Choroid plexus epithelial cell (primary cell): ENCODE results near the gene DCBLD2.
"Not testable (repeated sequence)": the region's sequence is repeated elsewhere in the genome, so short reads cannot be mapped to it uniquely, and the experiment has no call there.

ENCODE experiments used
- DNase-seq: peaks from one replicate; pipeline ENCODE4 v3.0.0-alpha.2; 2010; ENCODE audit warnings: low read depth
- H3K4me3 ChIP-seq: 2 replicates; pipeline ENCODE4 v1.5.1; 2011; ENCODE audit warnings: low read depth, mild to moderate bottlenecking, control low read depth, low read length, moderate library complexity
- CTCF ChIP-seq: conservative IDR thresholded peaks from 2 replicates; pipeline ENCODE4 v1.5.1; 2011; ENCODE audit warnings: low read depth, mild to moderate bottlenecking, control low read depth, inconsistent platforms, low read length, moderate library complexity

The DCBLD2 gene

GRCh38 chr3:98848108-98848507 lies 53.4 kb downstream of the DCBLD2 start:
- H3K4me3 ChIP-seq = no peak overlapping the region
- DNase-seq = no peak
- no peak for TF ChIP-seq CTCF

DNA sequence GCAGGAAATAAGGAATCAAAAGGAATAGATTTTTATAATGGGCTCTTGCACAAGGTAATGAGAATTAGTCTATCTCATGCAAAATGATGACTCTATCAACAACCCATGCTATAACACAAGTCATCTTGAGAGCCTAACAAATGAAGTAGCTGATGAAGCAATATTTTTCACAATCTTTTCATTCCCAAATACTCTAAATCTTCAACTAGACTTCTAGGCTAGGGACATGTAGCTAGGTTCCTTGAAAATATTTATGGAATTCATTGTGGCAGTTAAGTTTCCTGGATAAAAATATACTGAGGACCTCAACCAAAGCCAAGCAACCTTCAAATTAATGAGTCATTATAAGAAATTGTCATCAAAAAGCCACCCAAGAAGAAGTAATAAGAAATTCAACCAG lies 55.4 kb downstream of the DCBLD2 start:
- no peak overlapping the region for H3K4me3 ChIP-seq
- TF ChIP-seq CTCF = no peak
- peak; percentile 33 for DNase-seq

DNA sequence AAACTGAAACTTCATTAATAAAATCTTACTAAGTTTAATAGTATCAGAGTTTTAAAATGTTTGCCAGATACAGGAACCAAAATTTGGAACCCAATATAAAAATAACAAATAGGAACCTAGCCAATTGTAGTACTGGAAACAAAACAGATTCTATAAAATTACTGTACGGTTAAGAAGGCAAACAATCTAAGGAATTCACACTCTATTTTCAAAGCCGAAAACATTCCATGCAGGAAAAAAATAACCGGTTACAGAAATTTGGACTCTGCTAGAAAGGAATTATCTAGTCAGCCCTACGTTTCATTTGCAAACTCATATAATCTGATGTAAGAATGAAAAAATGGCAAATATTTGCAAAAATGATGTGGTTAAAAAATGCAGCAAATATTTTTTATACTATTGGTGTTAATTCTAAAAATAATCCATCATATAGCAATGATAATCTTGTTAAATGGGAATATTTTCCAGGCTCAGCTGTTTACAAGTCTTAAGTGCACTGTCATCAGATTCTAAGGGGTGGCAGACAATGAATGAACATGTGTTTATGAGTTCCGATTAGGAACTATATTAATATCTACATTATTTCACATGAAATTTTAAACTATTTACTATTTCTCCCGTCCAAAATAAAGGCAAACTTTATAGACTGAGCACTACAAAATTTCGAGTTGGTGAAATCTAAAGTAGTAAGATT lies 58.1 kb downstream of the DCBLD2 start:
- H3K4me3 ChIP-seq = no peak overlapping the region
- TF ChIP-seq CTCF = no peak
- DNase-seq = peak; percentile 59

- TF ChIP-seq CTCF = no peak
- no peak overlapping the region for H3K4me3 ChIP-seq
- peak; percentile 83 for DNase-seq
These were observed 61.6 kb downstream of the DCBLD2 start for GRCh38 chr3:98839846-98840245.

- not testable (repeated sequence) for DNase-seq, H3K4me3 ChIP-seq
These were observed 70.4 kb downstream of the DCBLD2 start for GRCh38 chr3:98831060-98831459.

DNA sequence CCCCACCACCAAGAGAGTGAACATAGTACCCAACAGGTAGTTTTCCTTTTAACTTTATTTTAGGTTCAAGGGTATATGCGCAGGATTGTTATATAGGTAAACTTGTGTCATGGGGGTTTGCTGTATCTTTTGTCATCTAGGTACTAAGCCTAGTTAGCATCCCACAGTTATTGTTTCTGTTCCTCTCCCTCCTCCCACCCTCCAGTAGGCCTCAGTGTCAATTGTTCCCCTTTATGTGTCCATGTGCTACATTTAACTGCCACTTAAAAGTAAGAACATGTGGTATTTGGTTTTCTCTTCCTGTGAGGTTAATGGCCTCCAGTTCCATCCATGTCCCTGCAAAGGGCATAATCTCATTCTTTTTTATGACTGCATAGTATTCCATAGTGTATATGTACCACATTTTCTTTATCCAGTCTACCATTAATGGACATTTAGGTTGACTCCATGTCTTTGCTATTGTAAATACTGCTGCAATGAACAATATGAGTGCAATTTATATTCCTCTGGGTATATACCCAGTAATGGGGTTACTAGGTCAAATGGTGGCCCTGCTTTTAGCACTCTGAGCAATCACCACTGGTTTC lies 72.2 kb downstream of the DCBLD2 start:
- H3K4me3 ChIP-seq = no peak overlapping the region
- DNase-seq = no peak
- no peak for TF ChIP-seq CTCF

DNA sequence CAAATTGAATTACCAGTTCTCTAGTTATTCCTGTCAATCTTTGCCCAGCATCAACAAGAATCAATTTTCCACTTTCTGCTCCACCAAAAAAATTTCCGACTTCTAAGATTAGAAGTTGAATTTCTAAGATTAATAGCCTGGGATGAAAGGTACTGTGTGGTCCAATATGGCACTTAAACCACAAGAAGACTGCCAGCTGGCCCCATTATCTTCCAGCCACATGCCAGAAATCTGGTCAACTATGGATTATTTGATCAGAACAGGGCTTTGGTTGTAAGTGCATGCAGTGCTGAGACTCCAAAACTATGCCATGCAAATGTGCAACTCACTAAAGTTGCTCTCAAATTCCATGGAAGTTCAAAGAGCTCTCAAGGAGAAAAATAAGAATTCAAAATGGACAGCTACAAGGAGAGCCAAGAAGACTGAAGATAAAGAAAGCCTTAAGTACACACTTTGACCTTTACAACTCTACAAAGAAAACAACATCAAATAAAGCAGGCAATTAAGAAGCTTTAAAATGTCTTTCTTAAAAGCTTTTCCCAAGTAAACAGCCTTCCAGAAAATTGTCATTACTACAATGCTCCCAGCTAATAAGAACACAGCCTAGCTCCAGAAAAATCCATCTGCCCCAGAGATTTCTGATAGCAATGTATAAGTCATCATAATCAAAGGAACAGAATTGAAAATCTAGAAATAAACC lies 74.1 kb downstream of the DCBLD2 start:
- no peak for DNase-seq
- H3K4me3 ChIP-seq = no peak overlapping the region
- no peak for TF ChIP-seq CTCF
